HG02623 (cell line): ENCODE data around the gene CDH4.

Source experiments
- ATAC-seq: cut with Tn5 transposase; IDR thresholded peaks from one replicate; pipeline ENCODE4 v1.9.1; 2021; ENCODE audit warnings: moderate library complexity; ENCODE audit not compliant: unreplicated experiment

CDH4 gene

DNA sequence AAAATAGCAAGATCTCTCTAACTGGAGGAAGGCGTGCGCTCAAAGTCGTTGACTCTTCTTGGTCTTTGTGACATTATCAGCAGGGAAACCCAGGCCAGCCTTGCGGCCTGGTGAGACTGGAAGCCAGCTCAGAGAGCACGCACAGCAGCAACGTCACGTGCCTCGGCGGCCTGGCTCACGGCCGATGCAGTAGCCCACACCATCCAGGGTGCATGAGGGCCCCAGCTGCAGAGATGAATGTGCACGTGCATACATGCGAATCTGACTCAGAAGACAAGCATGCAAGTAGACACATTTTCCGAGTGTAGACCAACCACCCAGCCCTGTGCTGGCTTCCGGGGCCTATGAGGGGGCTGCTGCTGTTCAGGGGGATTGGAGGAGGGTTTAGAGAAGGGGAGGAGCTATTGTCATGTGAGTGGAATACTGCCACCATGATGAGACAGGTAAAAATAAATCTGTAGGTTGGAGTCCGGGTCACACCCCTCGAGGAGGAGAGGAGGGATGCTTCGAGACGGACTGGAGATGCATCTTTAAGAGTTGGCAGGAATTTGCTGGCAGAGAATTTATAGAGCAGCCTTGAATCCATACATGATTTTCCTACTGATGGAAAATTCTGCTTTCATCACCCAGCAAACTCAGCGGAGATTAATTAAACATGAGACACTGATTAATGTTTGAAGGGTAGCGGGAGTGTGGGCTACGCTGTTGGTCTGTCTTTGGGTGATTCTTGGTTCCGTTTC, 388.2 kb downstream of the CDH4 start:
- no peak for ATAC-seq

DNA sequence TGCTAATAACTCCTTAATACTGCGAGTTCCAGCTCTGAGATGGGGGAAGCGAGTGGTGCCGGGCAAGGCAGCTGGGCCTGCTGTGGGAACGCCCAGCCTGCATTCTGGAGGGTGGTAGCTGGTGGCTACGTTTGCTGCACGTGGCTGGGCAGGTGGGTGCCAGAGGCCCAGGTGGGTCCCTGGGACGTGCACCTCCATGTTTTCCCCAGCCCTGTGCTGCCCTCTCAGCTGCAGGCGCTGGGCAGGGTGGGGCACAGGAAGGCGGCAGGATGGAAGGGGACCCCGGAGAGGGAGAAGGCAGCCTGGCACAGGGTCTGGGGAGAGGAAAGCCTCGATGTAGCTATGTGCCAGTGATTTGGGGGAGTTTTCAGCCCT, 388.8 kb downstream of the CDH4 start:
- no peak for ATAC-seq

DNA sequence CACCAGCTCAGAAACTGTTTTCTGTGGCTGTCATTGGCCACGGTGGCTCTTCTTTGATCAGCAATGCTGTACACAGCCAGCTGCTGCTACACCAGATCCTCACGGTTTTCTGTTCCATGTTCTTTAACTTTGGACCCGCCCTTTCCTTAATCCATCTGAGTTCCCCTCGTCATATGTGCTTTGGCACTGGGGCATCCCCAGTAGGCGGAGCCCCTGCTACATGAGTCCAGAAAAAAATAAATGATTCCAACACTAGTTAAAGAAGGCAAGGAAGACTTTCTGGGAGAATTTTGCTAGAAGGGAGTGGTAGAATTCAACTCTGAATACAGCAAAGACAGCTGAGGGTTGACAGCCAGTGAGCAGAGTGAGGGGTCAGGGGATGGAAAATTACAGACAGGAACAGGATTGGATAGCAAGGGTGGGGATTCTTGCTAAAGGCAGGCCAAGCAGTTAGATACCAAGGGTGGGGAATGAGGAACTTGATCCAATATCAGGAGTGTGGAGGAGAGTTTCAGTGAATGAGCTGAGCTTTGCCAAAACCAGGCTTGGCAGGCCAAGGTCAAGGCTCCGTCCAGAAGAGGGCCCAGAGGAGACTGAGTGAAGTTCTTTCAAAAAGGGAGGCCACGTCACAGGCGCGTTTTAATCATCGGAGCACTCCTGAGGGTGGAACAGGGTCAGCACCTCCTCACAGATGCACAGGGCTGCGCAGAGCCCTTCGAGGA, 391.8 kb downstream of the CDH4 start:
- no peak for ATAC-seq

DNA sequence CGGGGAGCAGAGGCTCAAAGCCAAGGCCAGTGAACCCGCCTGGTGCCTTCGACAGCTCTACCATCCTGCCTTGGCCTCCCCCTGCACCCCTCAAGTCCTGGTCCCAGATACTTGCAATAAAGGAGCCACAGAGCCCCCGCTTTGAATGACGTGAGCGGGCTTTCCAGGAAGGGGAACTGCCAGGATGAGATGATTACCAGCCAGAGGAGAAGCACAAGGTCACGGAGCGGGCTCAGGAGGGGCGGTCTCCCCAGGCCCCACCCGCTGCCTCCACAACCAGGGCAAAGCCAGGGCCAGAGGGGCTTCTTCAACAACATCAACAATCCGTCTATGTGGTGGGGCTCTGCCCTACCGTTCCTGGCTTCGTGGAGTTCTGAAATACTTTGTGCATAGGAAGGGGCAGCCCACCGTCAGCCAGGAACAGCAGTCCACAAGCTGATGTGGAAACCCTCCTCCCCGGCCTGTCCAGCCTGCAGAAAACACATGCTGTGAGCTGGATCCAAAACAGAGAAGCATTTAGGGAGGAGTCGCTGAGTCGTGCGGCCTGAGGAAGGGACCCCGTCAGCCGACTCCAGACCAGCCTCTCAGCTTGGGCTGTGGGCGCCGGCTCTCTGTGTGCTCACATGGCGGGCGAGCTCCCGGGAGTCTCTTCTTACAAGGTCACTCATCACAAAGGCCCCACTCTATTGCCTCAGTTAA, 392.5 kb downstream of the CDH4 start:
- no peak for ATAC-seq

DNA sequence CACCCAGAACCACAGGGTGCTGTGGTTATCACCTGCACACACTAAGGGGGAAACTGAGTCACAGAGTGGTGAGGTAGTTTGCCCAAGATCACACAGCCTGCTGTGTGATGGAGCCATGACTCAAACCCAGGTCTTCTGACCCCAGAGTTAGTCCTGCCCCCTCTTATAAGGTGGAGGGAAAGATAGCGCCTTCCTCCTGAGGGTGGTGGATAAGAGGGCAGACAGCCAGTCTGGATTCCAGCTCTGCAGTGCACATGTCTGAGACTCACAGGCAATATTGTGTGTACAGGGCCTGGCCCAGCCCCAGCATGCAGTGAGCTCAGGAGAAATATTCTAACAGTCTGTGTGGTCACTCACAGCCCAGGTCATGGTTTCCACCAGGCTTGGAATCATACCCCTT, 393.7 kb downstream of the CDH4 start:
- ATAC-seq = no peak

DNA sequence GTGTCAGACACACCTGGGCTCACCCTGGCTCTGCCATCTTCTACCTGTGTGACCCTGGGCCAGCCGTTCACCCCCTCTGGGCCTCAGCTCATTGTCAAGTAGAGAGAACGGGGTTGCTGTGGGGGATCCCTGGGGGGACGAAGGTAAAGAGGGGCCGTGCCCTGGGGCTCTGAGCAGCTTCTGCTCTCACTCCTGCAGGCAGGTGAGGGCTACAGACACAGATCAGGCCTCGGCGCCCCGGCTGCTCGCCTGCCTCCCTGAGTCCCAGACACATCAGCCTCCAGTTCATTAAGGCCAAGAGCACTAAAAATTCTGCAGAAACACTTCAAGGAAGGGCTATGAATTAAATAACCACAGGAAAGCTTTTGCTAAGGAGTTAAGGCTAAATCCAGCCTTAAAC, 394.4 kb downstream of the CDH4 start:
- ATAC-seq = no peak

DNA sequence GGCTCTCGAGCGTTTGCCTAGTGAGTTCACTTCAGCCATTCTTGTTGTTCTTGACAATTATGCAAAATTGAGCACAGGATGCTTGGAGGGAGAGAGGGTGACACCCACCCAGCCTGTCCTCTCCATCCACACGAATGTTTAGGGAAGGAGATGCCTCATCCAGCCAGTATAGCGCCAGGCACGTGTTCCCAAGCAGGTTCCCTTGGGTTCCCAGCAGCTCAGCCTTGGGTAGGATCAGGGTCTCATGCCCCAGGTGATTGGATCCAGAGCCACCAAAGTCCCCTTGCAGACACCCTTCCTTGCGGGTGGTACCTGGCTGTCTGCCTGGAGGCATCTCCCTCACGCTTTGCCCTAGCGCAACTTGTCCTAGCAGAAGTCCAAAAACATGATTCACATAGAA, 394.9 kb downstream of the CDH4 start:
- no peak for ATAC-seq

DNA sequence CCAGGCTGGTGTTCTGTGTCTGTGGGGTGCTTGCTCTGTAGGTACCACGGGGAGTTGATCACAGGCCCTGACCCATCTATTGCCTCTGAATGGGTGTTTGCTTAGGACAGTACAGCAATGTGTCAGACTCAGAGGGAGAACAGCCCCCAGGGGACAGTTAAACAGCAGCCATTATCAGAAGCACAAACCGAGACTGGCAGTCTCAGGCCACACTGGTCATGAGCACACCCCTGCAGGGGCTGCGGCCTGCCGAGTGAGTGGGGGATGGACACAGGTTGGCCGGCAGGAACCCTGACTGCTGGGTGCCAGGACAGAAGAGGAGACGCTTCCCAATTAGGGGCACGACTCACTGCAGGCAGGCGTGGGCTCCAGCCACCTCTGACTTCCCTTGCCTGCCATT, 395.6 kb downstream of the CDH4 start:
- no peak for ATAC-seq

DNA sequence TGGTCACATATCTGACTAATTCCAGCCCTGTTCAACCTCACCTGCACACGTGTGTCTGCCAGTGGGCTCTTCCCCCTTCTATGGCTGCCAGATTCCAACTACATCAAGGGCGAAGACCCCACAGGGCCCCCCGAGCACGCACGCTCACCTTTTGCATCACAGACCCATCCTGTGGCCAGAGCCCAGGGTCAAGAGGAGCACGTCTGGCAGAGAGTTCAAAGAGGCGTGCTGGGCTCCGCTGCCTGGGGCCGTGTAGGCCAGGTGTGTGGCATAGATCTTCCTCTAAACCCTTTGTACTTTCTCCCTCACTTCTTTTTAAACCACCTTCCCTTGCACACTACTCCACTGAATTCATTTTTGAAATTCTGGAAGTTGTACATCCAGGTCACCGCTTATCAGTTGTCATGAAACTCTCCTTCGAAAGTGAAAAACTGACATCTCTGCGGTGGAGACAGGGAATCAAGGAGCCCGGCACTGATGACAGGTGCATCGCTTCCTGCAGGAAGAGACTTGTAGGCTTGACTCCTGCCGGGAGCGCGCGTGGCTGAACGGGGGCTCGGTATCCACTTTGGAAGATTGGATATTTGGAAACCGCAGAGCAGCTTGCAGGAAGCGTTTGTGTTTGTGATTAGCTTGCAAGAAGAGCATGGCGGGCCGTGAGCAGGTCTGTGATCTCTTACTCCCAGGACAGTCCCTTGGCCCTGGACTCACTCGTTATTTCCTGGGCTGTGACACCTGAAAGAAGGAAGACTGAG, 397.2 kb downstream of the CDH4 start:
- ATAC-seq = no peak

DNA sequence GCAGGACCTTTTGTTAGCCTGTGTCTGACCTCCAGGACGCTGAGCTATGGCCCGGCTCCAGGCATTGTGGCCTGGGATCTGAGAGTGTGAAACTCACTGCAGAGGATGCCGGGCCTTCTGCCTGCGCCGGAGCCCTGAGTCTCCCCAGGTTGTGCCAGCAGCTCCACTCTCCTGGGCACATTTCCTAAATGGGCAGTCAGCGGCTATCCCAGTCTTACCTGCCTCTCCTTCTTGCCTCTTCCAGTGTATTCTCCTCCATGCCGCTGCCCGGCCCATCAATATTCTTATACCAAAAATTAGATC, 397.8 kb downstream of the CDH4 start:
- ATAC-seq = no peak

DNA sequence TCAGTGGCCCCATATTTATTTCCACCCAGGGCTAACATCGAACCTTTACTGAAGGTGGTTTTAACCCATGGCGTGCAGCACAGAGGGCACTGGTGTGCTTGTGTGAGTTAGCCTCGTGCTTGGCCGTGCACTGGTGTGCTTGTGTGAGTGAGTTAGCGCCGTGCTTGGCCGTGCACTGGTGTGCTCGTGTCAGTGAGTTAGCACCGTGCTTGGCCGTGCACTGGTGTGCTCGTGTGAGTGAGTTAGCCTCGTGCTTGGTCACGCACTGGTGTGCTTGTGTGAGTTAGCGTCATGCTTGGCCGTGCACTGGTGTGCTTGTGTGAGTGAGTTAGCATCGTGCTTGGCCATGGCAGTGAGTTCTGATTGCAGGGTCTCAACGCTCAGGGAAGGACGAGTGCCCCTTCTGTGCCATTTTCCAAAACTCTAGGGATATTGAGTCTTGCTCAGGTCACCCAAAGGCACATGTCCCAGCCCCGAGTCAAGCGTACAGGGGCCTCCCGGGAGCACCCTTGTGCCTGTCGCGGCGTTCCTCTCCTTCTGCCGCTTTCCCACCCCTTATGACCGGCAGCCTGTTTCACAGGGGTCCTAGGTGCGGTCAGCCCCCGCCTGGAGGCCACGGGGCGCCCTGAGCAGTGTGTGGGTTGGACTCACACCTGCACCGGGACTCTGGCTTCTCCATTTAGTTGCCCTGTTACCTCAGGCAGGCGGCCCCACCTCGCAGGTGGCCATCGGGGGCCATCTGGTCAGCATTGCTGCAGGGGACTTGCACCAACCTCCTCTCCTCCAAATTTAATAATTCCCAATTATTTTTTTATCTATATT, 399.1 kb downstream of the CDH4 start:
- ATAC-seq = no peak

DNA sequence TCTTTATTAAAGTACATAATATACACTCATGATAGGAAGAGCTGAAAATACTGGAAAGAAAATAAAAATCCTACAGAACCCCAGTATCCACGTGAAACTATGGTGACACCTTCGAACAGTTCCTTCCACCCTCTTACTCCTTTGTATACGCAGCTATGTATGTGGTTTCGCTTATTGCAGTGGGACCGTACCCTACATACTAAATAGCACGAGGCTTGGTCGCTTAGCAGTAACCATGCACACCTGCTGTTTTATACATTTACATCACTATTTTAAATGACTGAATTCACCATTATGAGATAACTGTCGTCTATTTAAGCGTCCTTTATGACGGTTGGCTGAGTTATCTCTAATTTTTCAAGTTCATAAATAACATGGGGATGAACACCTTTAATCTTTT, 400.1 kb downstream of the CDH4 start:
- ATAC-seq = no peak

DNA sequence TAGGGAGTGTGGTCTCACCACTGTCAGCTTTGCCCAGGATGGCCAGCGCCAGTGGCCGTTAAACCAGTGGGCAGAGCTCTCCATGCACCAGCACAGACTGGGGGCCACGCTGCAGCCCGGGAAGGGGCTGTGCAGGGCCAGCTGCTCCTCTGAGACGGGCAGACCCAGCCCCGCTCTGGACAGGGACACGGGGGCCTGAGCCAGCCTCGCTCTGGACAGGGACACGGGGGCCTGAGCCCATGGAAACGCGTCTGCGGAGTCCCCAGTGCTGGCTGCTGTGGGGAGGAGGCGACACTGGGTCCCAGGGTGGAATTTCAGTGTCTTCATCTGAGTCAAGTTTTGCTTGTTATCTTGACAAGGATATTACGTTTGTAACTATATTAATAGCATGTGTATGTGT, 402.7 kb downstream of the CDH4 start:
- no peak for ATAC-seq

DNA sequence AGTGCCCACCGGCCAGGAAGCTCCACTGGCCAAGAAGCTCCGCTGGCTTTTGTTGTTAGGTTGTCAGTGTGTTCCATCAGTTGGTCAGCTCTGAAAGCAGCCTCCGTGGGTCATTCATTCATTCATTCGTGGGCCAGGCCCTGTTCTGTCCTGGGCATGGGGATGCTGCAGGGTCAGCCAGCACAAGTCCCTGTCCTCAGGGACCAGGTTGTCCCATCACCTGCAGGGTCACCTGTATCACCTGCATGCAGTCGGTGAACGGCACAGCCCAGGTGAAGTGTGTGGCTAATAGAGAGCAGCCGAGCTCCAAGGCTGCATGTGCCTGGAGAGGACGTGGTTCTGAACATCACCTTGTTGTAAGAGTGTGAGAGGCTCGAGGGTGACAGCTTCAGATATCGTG, 403.5 kb downstream of the CDH4 start:
- no peak for ATAC-seq

DNA sequence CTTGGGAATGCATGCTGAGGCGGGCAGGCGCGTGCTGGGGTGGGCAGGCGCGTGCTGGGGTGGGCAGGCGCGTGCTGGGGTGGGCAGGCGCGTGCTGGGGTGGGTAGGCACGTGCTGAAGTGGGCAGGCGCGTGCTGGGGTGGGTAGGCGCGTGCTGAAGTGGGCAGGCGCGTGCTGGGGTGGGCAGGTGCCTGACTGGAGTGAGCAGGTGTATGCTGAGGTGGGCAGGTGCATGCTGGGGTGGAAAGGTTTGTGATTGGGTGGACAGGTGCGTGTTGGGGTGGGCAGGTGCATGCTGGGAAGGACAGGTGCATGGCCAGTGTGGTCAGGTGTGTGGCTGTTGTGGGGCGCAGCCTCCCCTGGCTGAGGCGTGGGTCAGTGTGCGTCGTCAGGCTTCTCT, 404.1 kb downstream of the CDH4 start:
- ATAC-seq = no peak

DNA sequence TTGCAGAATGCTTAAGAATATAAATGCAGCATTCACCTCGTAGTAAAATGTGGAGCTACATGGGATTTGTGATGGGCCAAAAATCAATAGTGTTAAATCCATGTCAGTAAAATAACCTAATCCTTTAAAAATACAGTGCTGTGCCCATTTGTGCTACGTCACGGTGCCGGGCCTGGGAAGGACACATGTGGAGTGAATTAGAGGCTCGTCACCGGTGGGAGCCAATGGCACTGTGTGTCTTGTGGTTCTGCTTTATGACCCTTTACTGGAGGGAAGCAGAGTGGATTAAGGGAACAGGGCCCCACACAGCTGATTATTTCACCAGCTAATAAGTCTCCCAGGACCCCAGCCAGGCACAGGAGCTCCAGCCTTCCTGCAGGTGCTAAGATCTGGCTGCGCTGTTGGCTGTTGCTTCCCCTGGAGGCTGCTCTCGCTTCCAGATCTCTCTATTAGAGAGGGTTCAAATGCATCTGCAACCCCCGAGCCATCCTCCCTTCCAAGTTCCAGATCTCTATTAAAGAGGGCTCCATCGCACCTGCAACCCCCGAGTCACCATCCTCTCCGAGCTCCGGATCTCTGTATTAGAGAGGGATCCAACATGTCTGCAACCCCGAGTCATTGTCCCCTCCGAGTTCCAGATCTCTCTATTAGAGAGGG, 405.8 kb downstream of the CDH4 start:
- no peak for ATAC-seq

DNA sequence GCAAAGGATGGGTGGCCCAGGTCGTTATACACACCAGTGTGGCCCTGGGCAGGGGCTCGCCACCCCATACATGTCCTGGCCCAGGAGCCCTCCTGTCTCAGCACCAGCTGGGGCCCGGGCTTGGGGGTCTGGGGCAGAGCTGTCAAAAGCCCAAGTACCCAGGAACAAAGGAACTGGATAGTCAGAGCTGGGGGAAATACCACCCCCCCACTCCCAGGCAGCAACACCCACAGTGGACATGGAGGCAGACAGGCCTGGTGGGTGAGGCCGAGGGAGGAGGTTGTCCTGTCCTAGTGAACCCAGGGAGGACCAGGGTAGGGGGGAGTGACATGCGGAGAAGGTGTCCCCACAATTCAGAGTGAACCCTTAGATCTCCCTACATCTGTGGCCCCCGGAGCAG, 406.5 kb downstream of the CDH4 start:
- ATAC-seq = no peak

DNA sequence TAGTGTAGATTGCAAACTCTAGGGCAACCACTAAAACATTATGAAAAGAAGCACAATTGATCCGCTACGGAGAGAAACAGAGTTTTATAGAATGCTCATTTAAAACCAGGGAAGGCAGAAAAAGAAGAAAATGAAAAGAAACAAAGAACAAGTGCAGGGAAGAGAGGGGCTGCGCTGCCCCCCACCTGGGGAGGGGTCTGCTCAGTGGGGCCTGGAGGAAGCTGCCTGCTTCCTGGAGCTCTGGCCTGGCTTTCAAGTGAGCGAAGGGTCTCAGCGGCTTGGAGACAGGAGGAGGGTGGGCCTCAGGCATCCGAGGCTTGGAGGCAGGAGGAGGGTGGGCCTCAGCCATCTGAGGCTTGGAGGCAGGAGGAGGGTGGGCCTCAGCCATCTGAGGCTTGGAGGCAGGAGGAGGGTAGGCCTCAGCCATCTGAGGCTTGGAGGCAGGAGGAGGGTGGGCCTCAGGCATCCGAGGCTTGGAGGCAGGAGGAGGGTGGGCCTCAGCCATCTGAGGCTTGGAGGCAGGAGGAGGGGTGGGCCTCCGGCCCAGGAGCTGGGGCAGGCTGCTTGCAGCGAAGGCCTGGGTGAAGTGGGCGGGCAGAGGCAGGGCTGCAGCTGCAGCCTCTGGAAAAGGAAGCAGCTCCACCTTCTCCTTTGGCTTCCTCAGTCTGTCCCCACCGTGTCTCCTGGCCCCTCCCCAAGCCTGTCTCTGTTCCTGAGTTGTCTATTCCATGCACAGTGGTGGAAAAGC, 407.4 kb downstream of the CDH4 start:
- no peak for ATAC-seq

DNA sequence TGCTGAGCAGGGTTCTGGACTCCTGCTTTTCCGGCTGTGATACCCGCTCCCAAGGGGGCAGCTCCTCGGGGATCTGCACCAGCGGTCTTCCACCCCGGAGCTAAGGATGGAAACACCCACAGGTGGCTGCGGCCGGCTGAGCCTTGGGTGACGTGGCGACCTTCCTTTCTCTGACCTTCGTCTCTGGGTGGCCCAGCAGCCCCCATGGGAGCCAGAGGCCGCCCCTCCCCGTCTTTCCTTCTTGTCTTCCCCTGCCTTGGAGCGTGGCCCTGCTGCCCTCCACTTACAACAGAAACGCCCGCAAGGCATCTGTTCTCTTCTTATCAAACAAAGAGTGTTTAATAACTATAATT, 407.9 kb downstream of the CDH4 start:
- no peak for ATAC-seq

DNA sequence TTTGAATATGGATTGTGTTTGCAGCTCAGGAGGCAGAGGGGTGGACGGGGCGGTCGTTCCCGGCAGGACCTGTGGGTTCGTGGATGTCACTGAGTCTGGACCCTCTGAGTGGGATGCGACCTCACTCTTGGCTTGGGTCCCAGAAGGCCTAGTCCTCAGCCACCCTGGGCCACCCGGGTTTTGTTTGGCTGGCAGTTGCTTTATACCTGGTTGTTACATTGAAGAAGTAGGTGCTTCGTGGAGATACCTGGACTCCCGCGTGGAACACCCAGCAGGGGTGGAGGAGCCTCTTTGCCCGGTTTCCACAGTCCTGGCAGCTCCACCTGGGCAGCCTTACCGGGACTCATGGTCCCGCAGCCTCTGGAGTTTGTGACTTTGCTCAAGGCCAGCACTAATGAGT, 408.5 kb downstream of the CDH4 start:
- no peak for ATAC-seq
